Smooth muscle cell of the coronary artery (primary cell): ENCODE measurements around the gene TMEM52. TPM values are rescaled to one million over a fixed set of nuclear protein-coding genes. Genes with fewer than 3 reads are reported as not detected.

Experiments used
- total RNA-seq: library from RNA; depleted of rRNA; stranded (reverse); fragments of >200 nt; gene quantifications from 2 replicates; pipeline ENCODE4 v1.2.3, GENCODE V29; 2014; ENCODE audit warnings: low replicate concordance

The TMEM52 gene
- total RNA-seq, result not detected in 2 replicates

DNA sequence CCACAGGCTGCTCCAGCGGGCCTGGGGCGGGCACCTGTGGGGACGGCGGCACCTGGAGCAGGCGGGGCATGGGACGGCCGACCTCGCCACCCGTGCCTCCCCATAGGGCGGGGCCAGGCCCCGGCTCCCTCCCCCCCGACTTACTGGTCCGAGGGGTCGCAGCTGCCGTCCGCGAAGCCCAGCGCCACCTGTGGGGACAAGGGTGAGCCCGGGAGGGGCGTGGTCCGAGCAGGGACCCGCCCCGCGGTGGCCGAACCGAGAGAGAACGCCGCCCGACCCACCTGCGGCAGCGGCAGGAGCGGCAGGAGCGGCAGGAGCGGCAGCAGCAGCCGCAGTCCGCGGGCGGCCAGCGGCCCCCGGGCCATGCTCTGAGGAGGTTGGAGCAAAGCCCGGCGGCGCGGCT, at the start of gene TMEM52:
Gene TMEM52, minus strand, starts transcription at position 379 of the 403 bp plus-strand sequence. Its CDS starts 14 bp downstream, at position 365.

DNA sequence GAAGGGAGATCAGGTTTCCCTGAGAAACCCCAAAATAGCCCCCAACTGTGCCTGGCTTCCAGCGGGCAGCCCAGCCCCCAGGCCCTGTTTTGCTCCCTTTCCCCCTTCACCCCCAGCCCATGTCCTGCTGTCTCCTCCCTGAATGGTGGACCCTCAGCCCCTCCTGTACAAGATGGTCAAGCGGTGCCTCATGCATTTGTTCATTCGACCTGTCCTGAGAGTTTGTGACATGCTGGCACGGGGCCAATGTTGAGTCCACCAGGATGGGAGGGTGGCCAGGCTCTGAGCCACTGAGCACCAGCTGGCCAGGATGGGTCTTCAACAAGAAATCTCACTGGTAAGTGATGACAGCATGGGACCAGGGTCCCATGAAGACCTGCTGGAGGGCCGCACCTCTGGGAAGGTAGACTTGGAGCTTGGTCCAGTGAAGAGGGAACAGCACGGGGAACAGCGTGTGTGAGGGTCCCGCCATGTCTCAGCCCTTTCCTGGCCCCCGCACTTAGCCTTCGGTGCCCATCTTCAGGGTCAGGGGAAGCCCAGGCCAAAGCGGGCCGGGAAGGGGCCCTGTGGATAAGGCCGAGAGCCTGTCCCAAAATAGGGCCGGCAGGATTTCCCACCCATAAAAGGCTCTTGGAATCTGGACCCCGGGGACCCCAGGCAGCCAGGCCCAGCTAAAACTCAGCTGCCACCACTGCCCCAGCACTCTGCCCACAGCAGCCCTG, 3.9 kb downstream of the TMEM52 start, which contains the start of gene CALML6:
Gene CALML6, plus strand, starts transcription at position 290 of the 722 bp plus-strand sequence. Its CDS starts 21 bp downstream, at position 311.

DNA sequence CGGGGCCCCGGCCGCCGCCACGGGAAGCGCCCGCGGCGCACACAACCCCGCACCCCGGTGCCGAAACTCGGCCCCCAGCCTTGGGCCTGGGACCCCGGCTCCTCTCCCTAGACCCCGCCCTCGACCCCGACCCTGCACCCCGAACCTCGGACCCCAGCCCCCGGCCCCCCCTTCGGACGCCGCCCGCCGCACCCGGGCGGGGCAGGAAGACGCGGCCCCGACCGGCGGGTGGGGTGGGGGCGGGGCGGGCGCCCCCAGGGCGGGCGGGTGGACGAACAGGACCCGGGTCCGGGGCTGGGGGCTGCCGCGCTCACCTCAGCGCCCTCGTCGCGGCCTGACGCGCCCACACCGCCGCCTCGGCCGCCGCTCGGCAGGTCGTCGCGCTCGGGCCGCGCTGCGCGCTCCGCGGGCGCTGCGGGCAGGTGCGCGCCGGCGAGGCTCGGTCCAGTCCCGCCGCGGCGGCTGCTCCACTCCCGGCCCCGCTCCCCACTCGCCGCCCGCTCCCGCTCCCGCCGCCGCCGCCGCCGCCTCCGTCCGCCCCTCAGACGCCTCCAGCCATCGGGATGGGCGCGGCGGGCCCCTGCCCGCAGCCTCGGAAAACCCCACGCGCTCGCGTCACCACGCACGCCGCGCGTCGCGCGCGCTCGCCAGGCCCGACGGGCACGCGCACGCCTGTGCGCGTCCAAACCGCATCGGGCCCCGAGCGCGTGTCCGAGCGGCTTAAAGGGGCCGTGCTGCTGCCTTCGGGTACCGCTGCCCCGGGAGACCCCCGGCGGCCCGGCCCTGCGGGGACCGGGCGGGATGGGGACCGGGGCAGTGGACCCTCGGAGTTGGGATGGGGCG, 28.4 kb downstream of the TMEM52 start, which contains the start of gene GNB1:
Gene GNB1, minus strand, starts transcription at position 582 of the 843 bp plus-strand sequence. CDS start 65,634 bp downstream, outside the sequence.

Other genes with a start within 250 kb of the TMEM52 start
- 19.3 and 24.9 TPM in 2 replicates for gene SLC35E2B, start 226.5 kb downstream of the TMEM52 start, total RNA-seq
- 7.7 and 11.8 TPM in 2 replicates for gene CDK11A, start 194.9 kb downstream of the TMEM52 start, total RNA-seq
- gene NADK, start 140.8 kb downstream of the TMEM52 start, total RNA-seq, result 30.6 and 32.3 TPM in 2 replicates
- 80.9 and 92.6 TPM in 2 replicates for gene GNB1, start 28.2 kb downstream of the TMEM52 start, total RNA-seq
- 0.12 and 0.30 TPM in 2 replicates for gene CALML6, start 4.0 kb downstream of the TMEM52 start, total RNA-seq
- gene CFAP74, start 84.5 kb upstream of the TMEM52 start, total RNA-seq, result not detected in 2 replicates
- 0.12 TPM in 1 of 2 replicates, not detected in the other for gene GABRD, start 100.1 kb upstream of the TMEM52 start, total RNA-seq
- 0.60 and 9.1 TPM in 2 replicates for gene PRKCZ, start 131.1 kb upstream of the TMEM52 start, total RNA-seq